ENCODE results near the gene STMN1.

Gene STMN1

DNA sequence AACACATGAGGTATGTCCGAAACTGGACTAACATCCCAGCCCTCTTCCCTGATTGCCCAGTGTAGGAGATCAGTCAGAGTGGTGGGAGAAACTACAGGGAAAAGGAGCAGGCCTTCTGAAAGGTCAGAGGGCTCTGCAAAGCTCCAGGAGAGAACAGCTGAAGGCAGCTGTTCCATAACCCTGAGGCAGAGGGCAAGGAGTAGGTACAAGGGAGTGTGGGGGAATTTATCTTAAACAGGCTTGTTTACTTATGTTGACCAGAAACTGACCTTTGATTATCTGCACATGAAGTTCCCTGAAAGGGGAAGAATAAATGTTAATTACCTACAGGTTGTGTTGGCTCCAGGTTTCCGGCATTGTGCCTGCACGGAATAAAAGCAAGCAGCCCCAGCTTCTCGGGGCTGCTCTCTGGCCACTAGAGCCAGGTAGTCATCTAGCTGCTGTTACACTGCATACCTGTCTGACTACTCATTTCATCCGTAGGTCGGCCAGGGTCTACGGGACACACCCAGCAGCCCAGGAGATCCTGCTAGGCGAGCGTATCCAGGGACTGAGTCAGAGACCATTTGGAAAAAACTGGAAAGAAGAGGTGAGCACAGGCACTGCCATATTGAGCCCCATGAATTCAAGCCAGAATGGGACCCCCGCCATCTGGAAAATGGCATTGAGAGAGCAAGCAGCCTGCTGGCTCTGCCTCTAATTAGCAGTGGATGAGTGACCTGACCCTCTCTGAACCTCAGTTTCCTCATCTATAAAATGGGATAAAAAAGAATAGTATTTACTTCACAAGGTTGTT, 15.8 kb downstream of the STMN1 start:
- peak; percentile 27 for DNase-seq

DNA sequence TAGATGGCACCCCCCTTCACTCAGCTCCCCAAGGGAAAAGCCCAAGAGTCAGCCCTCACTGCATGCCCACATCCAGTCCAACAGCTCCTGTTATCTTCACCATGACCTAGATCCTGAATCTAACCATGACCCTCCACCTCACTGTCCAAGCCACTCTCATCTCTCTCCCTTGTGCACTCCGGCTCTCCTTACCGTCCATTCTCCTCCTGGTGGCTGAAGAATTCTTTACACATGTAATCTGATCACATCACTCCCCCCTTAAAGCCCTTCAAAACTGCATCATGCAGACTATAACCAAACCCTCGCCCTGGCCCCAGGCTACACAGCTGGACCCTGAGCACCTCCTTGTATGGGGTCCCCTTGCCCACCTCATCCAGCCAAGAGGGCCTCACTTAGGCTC, 16.7 kb downstream of the STMN1 start:
- no peak for DNase-seq

DNA sequence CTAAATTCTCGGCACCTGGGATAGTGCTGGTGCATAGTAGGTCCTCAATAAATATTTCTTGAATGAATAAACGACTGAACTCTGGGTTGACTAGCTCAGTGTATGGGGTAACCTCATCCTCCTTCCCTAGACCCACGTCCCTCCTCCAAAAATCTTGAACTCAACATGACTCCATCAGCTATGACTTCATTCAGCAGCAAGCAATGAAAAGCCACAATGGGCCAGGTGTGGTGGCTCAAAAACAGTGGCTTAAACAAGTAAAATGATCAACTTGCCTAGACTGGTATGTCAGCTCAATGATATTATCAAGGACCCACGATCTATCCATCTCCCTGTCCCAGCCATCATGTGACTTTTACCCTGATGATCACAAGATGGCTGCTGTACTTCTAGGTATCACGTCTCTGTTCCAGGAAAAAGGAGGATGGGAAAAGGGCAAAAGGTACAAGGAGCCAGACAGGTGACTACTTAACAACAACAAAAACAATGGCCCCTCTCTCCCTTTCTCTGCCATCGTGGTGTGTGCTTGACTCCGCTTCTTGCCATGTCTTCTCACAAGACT, 17.7 kb downstream of the STMN1 start:
- DNase-seq: no peak

DNA sequence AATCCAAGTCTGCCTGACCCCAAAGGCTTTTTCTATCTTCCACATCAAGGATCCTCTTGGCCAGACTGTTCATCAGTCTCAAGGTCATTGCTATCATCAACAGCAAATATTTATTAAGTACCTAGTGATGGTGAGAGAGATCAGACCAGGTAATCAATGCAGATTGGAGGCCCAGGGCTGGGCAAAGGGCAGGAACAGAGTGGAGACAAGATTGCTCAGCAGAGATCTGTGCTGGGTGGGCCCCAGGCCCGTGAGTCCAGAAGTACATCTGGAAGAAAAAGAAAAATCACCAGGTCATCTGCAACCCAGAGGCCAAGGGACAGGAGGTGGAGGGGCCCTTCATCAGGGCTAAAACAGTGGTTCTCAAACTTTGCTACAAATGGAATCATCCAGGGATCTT, 20.6 kb downstream of the STMN1 start:
- no peak for DNase-seq

DNA sequence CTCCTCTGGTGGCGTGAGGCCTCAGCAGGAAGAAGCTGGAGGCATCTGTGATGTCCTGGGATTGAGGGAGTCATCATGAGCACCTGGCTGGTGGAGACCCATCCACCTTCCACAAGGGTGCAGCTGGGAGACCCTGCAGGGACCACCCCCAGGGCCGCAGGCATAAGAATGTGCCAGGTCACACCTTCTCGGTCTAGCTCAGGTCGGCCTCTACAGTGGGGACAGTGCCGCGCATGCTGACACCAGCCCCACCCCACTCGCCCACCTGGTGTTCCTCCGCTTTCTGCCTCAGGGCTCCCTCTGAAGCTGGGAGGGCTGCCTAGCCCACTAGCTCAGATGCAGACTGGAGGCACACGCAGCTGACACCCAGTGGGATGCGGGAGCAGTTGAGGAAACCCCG, 25.0 kb downstream of the STMN1 start:
- DNase-seq: no peak

DNA sequence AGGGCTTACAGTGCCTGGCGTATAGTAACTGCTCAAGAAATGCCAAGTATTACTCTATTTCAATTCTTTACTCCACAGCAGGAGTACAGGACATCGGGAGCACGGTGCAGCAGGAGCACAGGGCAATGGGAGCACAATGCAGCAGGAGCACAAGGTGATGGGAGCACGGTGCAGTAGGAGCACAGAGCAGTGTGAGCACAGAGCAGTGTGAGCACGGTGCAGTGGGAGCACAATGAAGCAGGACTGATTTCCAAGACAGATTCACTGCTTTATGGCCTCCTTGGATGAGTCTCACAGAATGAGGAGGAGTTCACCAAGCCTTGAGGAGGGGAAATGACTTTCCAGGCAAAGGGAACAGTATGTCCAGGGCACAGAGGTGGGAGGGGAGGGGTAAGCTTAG, 25.7 kb downstream of the STMN1 start:
- DNase-seq: no peak

DNA sequence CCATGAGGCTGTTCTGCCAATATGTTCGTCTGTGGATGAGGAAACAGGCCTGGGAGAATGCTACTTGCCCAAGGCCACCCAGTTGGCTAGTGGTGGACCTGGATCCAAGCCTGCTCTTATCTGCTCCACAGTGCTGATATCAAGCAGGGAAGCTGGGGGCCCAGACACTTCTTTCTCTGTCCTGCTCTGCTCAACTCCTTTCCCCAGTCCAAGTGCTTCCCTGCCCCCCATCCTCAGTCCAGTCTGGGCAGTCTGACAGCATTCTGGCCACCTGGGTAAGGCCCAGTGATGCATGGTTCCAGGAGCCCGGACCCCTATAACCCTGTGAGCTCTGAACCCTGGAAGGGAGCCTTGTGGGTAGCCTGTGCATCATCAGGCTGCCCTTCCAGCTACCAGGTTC, 26.5 kb downstream of the STMN1 start:
- no peak for DNase-seq

DNA sequence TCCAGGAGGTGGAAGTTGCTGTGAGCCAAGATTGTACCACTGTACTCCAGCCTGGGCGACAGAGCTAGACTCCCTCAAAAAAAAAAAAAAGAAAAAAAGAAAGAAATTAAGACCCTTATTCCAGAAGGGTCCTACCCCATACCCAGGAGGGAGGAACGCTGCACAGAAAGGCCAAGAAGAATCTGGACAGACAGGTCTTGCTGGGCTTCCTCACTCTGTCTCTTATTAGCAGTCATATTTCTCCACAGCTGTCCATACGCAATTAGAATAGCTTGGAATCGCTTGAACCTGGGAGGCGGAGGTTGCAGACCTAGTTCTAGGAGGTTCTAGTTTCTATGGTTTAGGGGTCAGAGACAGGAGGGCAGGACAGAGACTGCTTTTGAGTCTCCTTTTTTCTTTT, 27.5 kb downstream of the STMN1 start:
- no peak for DNase-seq

DNA sequence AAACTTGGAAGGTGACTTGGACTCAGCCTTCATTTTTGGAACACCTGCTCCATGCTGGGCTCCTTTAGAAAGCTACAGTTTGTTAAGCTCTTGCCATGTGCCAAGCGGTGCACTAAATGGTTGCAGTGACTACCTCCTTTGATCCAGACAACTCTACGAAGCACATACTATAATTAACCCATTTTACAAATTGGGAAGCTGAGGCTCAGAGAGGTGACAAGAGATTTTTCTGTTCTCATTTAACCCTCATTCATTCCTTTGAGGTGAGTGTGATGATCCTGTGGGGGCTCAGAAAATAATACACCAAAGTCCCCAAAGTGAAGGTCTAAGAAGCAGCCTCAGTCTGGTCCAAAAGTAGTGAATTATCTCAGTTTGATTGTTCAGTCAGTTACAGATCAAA, 29.1 kb downstream of the STMN1 start:
- DNase-seq: no peak

DNA sequence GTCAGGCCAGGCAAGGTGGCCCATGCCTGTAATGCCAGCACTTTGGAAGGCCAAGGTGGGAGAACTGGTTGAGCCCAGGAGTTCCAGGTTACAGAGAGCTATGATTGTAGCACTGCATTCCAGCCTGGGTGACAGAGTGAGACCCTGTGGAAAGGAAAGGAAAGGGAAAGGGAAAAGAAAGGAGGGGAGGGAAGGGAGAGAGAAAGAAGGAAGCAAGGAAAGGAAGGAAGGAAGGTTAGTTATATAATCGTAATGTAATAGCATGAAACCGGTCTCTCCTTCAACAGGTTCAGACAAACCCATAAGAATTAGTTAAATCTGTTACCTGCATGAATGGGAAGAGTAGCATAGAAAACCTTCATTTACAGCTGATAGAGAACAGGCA, 29.5 kb downstream of the STMN1 start:
- DNase-seq: no peak

DNA sequence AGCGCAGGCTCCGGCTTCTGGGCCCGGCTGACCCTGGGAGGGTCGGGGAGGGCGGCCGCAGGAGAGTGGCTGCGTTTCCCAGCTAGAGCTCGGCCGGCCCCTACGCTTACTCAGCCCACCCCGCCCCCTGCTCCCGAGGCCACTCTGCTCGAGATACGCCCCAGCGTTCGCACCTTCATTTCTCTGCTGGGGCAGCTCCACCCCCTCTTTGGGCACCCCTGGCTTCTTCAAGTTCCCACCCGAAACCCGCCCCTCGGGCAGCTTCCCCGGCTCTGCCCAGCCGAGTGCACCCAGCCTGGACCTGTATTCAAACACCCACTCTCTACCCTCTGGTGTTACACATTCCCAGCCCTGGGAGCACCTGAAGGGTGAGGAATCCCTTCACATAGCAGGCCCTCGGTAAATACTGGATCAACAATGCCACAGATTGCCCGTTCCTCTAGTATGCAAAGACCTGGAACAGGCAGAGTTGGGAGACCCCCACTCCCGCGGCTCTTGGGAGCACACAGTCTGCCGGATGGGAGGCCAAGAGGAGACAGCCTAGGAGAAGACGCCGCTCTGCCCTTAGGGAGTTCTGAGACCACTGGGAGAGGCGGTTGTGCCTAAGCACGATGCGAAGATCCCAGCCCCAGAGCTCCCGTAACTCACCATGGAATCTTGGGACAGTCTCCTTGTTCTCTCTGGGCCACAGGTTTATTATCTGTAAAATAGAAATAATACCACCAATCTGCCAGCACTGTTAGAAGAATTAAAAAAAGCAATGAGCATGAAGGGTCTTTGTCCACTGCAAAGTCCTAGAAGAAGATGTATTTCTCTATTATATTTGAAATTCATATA, 30.1 kb downstream of the STMN1 start:
- DNase-seq: peak; percentile 64

DNA sequence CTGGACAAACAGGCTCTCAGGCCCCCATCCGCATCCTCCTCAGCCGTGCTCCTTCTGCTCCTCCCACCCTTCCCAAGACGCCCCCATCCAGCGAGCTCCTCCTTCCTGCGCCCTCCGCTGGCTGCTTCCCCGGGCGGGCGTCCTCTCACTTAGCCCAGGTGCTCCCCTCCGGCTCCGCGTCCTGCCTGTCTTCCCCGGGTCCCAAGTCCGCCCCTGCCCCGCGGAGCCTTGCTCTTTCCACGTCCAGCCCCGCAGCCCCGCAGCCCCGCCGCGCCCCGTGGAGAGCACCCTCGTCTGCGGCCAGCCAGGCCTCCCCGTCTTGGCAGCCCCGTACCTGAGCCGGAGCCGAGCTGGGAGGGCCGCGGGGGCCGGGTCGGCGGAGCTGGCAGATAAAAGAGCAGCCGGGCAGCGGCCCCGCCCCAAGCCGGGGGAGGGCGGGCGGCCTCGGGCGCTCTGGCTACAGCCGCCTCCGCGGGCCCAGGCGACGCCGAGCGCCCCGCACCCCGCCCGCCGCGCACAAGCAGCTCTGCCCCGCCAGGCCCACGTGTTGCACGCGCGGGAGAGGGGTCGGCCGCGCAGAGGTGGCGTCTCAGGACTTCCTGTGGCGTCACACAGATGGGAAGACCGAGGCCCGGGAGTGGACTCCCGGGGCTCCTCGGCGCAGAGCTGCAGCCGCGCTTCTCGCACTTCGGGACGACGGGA, 30.9 kb downstream of the STMN1 start, which contains the start of gene PAQR7:
TSS of gene PAQR7 (minus strand) at position 555 of the 702 bp plus-strand sequence. CDS start 11,869 bp downstream, outside the sequence.
- peak; percentile 86 for DNase-seq

DNA sequence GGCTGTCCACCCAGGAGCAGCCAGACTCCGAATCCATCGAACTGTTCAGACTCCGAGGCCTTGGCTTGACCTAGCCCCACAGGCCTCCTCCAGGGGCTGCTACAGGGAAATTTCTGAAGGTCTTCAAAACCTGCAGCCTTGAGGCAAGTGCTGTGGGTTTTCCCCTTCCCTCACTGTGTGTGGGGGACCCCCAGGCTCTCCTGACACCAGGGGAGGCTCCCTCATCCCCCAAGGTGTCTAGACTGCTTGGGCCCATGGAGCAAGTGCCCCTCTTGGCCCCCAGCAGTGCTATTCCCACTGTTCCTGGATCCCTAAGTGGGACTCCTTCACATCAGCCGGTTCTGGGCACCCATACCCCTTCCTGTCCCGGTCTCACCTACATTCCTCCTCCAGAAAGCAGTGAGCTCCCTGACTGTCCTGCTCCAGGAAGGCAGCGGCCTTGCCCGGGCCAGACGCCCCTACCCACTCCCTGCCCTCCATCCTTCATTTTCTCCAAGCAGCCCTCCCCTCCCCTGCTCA, 31.5 kb downstream of the STMN1 start:
- no peak for DNase-seq

DNA sequence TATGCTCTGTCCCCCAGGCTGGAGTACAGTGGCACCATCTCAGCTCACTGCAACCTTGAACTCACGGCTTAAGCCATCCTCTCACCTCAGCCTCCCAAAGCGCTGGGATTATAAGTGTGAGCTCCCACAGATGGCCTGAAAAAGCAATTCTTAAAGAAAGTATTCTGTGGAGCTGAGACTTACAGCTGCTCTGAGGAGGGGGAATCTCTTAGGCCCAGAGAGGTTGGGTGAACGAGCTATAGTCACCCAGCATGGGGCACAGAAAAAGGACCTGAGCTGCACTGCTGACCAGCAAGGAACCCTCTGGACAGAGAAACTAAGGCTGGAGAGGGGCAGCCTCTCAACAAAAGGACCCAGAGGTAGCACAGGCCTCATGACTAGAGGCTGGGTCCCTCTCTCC, 32.0 kb downstream of the STMN1 start:
- no peak for DNase-seq

DNA sequence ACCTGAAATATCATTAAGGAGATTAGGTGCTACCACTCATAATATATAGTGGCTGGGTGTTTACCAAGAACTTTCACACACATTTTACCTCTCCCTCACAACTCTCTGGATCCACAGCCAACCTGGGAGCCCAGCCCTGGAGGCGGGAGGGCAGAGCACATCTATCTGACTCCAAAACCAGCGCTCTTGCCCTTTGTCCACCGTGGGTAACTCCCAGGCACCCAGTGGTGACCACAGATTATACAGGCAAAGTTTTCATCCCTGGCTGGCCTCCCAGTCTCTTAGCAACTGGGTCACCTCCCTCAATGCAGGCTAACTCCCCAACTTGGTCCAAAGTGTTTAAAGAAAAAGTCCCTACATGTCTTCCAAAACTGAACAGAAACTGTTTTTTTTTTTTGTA, 33.1 kb downstream of the STMN1 start:
- DNase-seq: no peak

DNA sequence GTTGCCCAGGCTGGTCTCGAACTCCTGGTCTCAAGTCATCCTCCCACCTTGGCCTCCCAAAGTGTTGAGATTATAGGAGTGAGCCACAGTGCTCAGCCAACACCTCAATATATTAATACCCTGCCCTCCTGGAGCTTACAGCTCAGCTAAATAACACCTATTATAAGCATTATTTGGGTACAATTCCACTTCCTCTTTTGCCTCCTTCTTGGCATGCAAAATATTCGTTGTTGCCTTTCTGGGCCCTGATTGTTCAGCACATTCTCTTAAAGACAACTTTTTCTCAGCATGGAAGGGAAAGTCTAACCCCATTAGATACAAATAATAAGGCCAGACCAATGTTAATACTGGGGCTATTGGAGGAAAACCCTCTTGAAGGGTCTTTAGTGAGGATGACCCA, 33.5 kb downstream of the STMN1 start:
- DNase-seq: no peak

DNA sequence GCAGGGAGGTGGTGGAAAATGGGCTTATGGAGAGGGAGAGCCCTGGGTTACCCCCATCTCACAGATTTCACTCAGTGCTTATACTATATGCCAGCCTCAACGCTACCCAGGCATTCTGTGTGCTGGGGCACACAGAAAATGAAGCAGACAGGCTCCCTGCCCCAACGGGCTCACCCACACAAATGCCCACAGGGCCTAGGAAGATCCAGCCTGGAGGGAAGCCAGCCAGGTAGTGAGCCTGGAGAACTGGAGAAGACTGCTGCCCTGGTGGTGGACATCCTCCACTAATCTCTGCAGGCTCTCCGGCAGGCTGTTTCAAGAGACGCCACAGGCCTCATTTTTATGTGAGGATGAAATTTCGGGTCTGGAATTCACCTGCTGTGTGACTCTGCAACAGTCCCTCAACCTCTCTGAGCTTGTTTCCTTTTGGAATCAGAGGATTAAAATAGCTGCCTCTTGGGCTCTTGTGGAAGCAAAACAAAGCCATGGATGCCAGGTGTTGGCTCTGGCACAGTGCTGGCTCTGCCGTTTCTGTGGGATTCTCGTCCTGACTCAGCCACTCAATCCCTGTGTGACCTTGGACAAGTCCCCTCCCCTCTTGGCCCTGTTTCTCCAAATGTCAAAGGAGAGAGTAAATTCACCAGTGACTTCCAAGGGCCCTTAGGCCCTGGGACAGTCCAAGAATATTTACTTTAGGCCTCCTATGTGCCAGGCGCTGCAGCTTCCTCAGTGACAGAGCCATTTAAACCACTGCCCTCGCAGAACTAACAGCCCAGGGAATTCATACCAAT, 34.3 kb downstream of the STMN1 start:
- no peak for DNase-seq

DNA sequence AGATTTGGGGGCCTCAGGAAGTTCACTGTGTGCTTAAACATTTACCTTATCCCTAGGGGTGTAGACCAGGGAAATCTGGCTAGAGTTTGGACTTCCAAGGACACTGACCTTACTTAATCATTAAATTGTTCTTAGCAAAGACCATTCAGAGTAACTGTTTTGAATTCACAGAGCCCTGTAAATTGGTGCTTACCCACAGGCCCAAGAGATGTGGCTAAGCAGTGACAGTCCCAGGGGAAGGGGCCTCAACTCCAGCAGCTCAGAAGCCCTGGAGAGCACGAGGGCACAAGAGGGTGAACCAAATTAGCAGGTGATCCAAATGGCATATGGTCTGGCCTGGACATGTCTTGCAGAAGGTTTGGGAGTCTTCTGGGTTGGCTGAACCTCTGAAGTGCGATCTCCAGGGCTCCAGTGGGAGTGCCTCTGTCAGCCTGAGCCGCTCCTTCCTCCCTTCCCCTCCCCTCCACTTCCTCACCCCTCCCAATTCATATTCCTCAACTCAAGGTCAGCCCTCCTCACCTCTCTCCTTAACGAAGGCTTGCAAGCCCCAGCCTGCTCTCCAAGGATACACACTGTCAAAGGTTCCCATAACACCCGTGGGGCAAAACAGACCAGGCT, 35.0 kb downstream of the STMN1 start:
- no peak for DNase-seq

DNA sequence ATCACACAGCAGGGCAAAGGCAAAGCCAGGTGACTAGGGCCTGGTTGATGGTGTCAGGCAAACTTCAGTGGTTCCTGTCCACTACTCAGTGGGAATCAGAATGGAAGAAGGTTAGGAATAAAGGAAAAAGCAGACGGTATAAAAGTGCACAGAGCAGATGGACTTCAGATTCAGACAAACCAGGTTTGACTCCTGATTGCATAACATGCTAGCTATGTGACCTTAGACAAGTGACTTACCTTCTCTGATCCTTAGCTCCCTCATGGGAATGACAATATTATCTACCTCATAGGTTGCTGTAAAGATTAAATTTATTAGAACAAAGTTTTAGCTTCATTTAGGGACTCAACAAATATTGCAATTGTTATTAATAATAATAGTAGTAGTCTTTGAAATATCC, 35.6 kb downstream of the STMN1 start:
- no peak for DNase-seq

DNA sequence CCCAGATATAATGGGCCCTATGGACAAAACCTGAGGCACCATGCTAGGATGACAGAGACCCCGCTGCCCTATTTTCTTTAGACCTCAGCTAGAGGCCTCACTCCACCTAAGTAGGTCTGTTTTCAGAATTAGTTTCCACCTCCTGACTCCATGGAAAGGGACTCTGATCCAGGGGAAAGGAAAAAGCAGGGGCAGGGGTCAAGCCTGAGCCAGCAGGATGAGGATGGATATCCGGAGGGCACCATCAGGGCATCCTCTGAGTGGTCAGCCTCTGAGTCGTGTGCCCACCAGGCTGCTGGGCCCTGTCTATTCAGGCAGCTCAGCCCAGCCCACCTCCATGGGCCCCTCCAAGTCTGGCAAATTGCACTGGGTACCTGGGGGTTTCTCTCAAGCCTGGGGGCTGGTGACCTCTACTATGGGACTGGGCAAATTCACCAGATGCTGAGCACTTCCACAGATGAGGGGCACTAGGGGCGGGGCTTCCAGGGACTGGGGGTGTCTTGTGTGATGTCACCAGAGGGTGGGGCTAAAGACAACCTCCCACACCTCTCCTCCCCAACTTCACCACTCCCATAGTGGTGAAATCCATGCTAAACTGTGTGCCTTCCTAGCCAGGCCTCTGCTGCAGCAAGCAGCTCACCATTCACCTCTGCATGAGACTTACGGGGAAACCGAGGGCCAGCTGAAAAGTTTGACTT, 36.2 kb downstream of the STMN1 start:
- peak; percentile 30 for DNase-seq
